Measurements from ENCODE around the gene GNA14.
"Not testable (repeated sequence)": the region's sequence is repeated elsewhere in the genome, so short reads cannot be mapped to it uniquely, and the experiment has no call there.

Gene GNA14

GRCh38 chr9:77588271-77588937, 59.7 kb downstream of the GNA14 start:
- peak; percentile 89 for DNase-seq (ENCODE audit: low spot score)

GRCh38 chr9:77587851-77588250, 60.3 kb downstream of the GNA14 start:
- DNase-seq (ENCODE audit: low spot score), result peak; percentile 38

- no peak for DNase-seq (ENCODE audit: low spot score)
Observed at GRCh38 chr9:77587042-77587441, 61.1 kb downstream of the GNA14 start.

GRCh38 chr9:77586591-77586990, 61.5 kb downstream of the GNA14 start:
- no peak for DNase-seq (ENCODE audit: low spot score)

- no peak for DNase-seq (ENCODE audit: low spot score)
Observed at GRCh38 chr9:77585335-77585786, 62.8 kb downstream of the GNA14 start.

GRCh38 chr9:77584927-77585326, 63.2 kb downstream of the GNA14 start:
- not testable (repeated sequence) for DNase-seq (ENCODE audit: low spot score)

- no peak for DNase-seq (ENCODE audit: low spot score)
Observed at GRCh38 chr9:77582961-77583576, 65.1 kb downstream of the GNA14 start.

- DNase-seq (ENCODE audit: low spot score), result no peak
Observed at GRCh38 chr9:77582525-77582924, 65.6 kb downstream of the GNA14 start.

GRCh38 chr9:77575785-77576184, 72.3 kb downstream of the GNA14 start:
- DNase-seq (ENCODE audit: low spot score), result no peak

- no peak for DNase-seq (ENCODE audit: low spot score)
Observed at GRCh38 chr9:77569335-77569734, 78.8 kb downstream of the GNA14 start.

GRCh38 chr9:77563174-77563573, 84.9 kb downstream of the GNA14 start:
- DNase-seq (ENCODE audit: low spot score), result no peak

GRCh38 chr9:77562019-77562748, 85.9 kb downstream of the GNA14 start:
- peak; percentile 31 for DNase-seq (ENCODE audit: low spot score)

GRCh38 chr9:77561331-77562018, 86.6 kb downstream of the GNA14 start:
- DNase-seq (ENCODE audit: low spot score), result peak; percentile 69

GRCh38 chr9:77556396-77556795, 91.7 kb downstream of the GNA14 start:
- peak; percentile 39 for DNase-seq (ENCODE audit: low spot score)

GRCh38 chr9:77554586-77555105, 93.5 kb downstream of the GNA14 start:
- DNase-seq (ENCODE audit: low spot score), result no peak

GRCh38 chr9:77547106-77547730, 100.9 kb downstream of the GNA14 start:
- DNase-seq (ENCODE audit: low spot score), result no peak

GRCh38 chr9:77546376-77546950, 101.7 kb downstream of the GNA14 start:
- no peak for DNase-seq (ENCODE audit: low spot score)

GRCh38 chr9:77544546-77544945, 103.6 kb downstream of the GNA14 start:
- DNase-seq (ENCODE audit: low spot score), result peak; percentile 19

- DNase-seq (ENCODE audit: low spot score), result no peak
Observed at GRCh38 chr9:77543131-77543822, 104.8 kb downstream of the GNA14 start.

GRCh38 chr9:77541600-77541999, 106.5 kb downstream of the GNA14 start:
- DNase-seq (ENCODE audit: low spot score), result no peak

GRCh38 chr9:77541055-77541454, 107.1 kb downstream of the GNA14 start:
- DNase-seq (ENCODE audit: low spot score), result no peak
